GM04504 (cell line): Measurements from ENCODE around the gene SOX30.

Source experiments
- DNase-seq: peaks from one replicate; pipeline ENCODE4 v3.0.0-alpha.2; 2012; ENCODE audit warnings: low read depth

SOX30 gene

GRCh38 chr5:157607371-157608161, 44.7 kb downstream of the SOX30 start:
- DNase-seq: peak; percentile 48

GRCh38 chr5:157606046-157606445, 46.2 kb downstream of the SOX30 start:
- no peak for DNase-seq

- peak; percentile 64 for DNase-seq
Observed at GRCh38 chr5:157603333-157604190, 48.7 kb downstream of the SOX30 start.

- DNase-seq: no peak
Observed at GRCh38 chr5:157602505-157602904, 49.7 kb downstream of the SOX30 start.

- DNase-seq: no peak
Observed at GRCh38 chr5:157600252-157600651, 52.0 kb downstream of the SOX30 start.

- no peak for DNase-seq
Observed at GRCh38 chr5:157599565-157599964, 52.7 kb downstream of the SOX30 start.

- DNase-seq: no peak
Observed at GRCh38 chr5:157598350-157598936, 53.8 kb downstream of the SOX30 start.

- DNase-seq: no peak
Observed at GRCh38 chr5:157597277-157597676, 55.0 kb downstream of the SOX30 start.

GRCh38 chr5:157596487-157596886, 55.8 kb downstream of the SOX30 start:
- no peak for DNase-seq

GRCh38 chr5:157594675-157595459, 57.4 kb downstream of the SOX30 start:
- DNase-seq: no peak

GRCh38 chr5:157594257-157594656, 58.0 kb downstream of the SOX30 start:
- no peak for DNase-seq

GRCh38 chr5:157593052-157593757, 59.0 kb downstream of the SOX30 start:
- DNase-seq: no peak

- no peak for DNase-seq
Observed at GRCh38 chr5:157592594-157592993, 59.6 kb downstream of the SOX30 start.

GRCh38 chr5:157590478-157590877, 61.8 kb downstream of the SOX30 start:
- DNase-seq: no peak

GRCh38 chr5:157584628-157585027, 67.6 kb downstream of the SOX30 start:
- no peak for DNase-seq

GRCh38 chr5:157582731-157583620, 69.3 kb downstream of the SOX30 start:
- DNase-seq: no peak

- DNase-seq: no peak
Observed at GRCh38 chr5:157581901-157582300, 70.3 kb downstream of the SOX30 start.

- no peak for DNase-seq
Observed at GRCh38 chr5:157578079-157578780, 74.0 kb downstream of the SOX30 start.

GRCh38 chr5:157576678-157577077, 75.6 kb downstream of the SOX30 start:
- no peak for DNase-seq
